HG03558 (cell line): ENCODE results near the gene GUCY1B1.

Source experiments
- ATAC-seq: cut with Tn5 transposase; IDR thresholded peaks from one replicate; pipeline ENCODE4 v1.9.1; 2021; ENCODE audit warnings: moderate number of reproducible peaks; ENCODE audit not compliant: unreplicated experiment; ENCODE audit errors: extremely low read depth

Gene GUCY1B1

DNA sequence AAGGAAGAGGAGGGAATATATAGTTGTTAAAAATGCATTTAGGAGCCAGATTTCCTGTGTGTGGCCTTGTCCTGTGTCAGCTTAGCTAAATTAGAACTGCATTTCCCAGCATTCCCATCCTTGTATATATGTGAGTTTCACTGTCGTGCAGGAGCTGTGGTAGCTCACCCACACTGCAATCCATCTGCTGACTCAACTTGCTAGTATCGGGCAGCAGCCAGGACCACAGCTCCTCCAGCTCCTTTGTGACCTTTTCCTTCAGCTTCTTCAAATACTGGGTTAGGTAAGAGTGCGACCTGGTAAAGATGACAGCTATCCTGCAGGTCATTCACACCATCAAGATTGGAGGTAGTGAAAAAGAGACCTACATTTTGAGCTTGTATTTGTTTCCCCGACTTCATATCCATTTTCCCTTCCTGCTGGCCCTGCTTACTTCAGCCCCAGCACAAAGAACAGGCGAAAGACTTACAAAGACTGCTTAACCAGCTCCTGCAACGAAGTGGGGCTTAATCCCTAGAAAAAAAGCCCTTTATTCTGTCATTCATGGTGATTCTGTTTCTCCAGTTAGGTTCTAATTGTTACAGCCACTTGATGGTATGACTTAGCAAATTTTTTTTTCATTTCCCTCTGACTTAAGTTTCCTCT, 95.9 kb downstream of the GUCY1B1 start:
- no peak for ATAC-seq

DNA sequence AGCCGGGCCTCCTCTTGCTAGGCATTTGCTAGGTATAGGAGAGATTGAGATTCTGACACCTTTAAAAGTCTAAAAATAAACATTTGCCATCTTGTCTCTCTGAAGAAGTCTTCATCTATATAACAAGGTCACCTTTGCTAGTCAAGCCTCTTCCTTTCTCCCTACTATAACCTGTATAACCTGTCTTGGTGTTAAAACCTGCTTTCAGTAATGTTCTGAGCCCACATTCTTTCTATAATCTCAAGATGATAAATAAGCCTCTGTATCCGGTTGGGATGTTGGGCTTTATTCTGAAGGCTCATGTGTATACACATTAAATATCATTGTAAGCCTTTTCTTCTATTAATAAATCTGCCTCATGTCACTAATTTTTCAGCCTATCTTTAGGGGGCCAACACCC, 97.1 kb downstream of the GUCY1B1 start:
- ATAC-seq = no peak
